ENCODE results near the gene RAC3.

DNA sequence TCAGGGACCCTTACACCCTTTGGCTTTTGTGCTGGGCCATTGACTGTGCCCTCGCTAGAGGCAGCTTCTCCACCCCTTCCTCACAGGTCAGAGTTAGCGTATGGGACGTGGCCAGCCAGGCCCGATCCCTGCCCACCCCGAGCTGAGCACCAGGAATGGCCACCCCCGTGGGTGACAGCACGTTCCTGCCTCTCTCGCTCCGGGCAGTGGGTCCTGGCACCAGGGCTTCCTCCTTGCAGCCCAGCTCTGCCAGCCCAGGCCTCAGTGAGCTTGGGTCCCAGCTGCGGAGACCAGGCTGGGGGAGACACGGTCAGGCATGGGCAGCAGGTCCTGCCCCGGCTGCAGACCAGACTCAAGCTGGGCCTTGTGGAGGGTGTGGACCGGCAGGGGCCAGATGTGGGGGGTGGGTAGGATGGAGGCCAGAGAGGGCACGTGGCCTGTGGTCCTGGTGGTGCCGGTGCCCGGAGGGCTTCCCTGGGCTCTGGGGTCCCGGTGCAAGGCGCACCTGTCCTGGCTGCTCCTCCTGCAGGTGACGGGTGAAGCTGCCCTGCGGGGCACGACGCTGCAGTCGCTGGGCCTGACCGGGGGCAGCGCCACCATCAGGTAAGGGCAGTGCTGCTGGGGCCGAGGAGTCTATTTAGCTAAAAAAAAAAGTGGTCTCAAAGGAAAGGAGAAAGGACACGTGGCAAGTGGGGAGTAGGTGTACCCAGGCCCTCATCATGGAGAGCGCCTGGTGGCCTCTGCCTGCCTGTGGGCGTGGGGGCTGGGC is 35.8 kb upstream of the RAC3 start:
- TF ChIP-seq EZH2 (IDR thresholded peaks at IDR 0.05) (no peak), CTCF (IDR thresholded peaks at IDR 0.05) (no peak)
